OCI-LY1 (cell line): ENCODE data around the gene SYT9.

ENCODE experiments used
- H2AFZ ChIP-seq: fragments of 200-600 bp; sonication (generic), shearing (Covaris generic); 2 replicates; pipeline ENCODE4 v1.6.0; 2014; ENCODE audit warnings: antibody characterized with exemption, mild to moderate bottlenecking, low read length
- H3F3A ChIP-seq: fragments of 200-600 bp; sonication (generic), shearing (Covaris generic); 2 replicates; pipeline ENCODE4 v1.6.0; 2014; ENCODE audit warnings: mild to moderate bottlenecking, antibody characterized with exemption, low read length, moderate library complexity; ENCODE audit not compliant: insufficient read depth
- H3K27ac ChIP-seq: fragments of 200-600 bp; sonication (generic); 2 replicates; pipeline ENCODE4 v1.5.1; 2014; ENCODE audit warnings: low read length, mixed run types, mild to moderate bottlenecking, low read depth; ENCODE audit not compliant: poor library complexity, severe bottlenecking
- H3K27me3 ChIP-seq: fragments of 200-600 bp; sonication (generic); 2 replicates; pipeline ENCODE4 v1.6.0; 2014; ENCODE audit warnings: antibody characterized with exemption, mild to moderate bottlenecking, low read length, moderate library complexity; ENCODE audit not compliant: insufficient read depth
- H3K36me3 ChIP-seq: fragments of 200-600 bp; sonication (generic); 2 replicates; pipeline ENCODE4 v1.6.1; 2014; ENCODE audit warnings: mild to moderate bottlenecking, antibody characterized with exemption, low read length, moderate library complexity, mixed read lengths; ENCODE audit not compliant: insufficient read depth
- H3K4me1 ChIP-seq: fragments of 200-600 bp; sonication (generic); 2 replicates; pipeline ENCODE4 v1.5.1; 2014; ENCODE audit warnings: mild to moderate bottlenecking, low read length, moderate library complexity; ENCODE audit not compliant: insufficient read depth, severe bottlenecking
- H3K4me2 ChIP-seq: fragments of 200-600 bp; sonication (generic), shearing (Covaris generic); 2 replicates; pipeline ENCODE4 v1.6.1; 2014; ENCODE audit warnings: low read length
- H3K4me3 ChIP-seq: fragments of 200-600 bp; sonication (generic); 2 replicates; pipeline ENCODE4 v1.5.1; 2014; ENCODE audit warnings: low read length, low read depth, mild to moderate bottlenecking, mixed read lengths; ENCODE audit not compliant: poor library complexity, severe bottlenecking
- H3K79me2 ChIP-seq: fragments of 200-600 bp; shearing (Covaris generic); 2 replicates; pipeline ENCODE4 v1.6.1; 2016; ENCODE audit warnings: mixed run types, low read length, mixed read lengths; ENCODE audit not compliant: insufficient read depth
- H3K9ac ChIP-seq: fragments of 200-600 bp; sonication (generic), shearing (Covaris generic); 2 replicates; pipeline ENCODE4 v1.6.1; 2014; ENCODE audit warnings: mild to moderate bottlenecking, low read length, mixed read lengths
- H3K9me2 ChIP-seq: fragments of 200-600 bp; sonication (generic), shearing (Covaris generic); 2 replicates; pipeline ENCODE4 v1.6.1; 2014; ENCODE audit warnings: low read depth, mild to moderate bottlenecking, low read length, mixed read lengths
- H3K9me3 ChIP-seq: fragments of 200-600 bp; shearing (Covaris generic); 2 replicates; pipeline ENCODE4 v1.6.1; 2014; ENCODE audit warnings: low read length, mixed read lengths
- H4K20me1 ChIP-seq: fragments of 200-600 bp; sonication (generic), shearing (Covaris generic); 2 replicates; pipeline ENCODE4 v1.6.0; 2016; ENCODE audit warnings: mild to moderate bottlenecking, low read length; ENCODE audit not compliant: insufficient read depth
- EZH2 ChIP-seq: fragments of 200-600 bp; sonication (generic), shearing (Covaris generic); IDR thresholded peaks from 2 replicates; pipeline ENCODE4 v1.8.0; 2017; ENCODE audit warnings: borderline replicate concordance, mixed run types, mild to moderate bottlenecking, antibody characterized with exemption, low read length, moderate library complexity, mixed read lengths
- TF ChIP-seq, protein P1 (sequence below): fragments of 200-600 bp; sonication (generic), shearing (Covaris generic); IDR thresholded peaks from 2 replicates; pipeline ENCODE4 v1.5.1; 2017; ENCODE audit warnings: mild to moderate bottlenecking, antibody characterized with exemption, low read length, moderate library complexity, mixed read lengths

SYT9 gene

DNA sequence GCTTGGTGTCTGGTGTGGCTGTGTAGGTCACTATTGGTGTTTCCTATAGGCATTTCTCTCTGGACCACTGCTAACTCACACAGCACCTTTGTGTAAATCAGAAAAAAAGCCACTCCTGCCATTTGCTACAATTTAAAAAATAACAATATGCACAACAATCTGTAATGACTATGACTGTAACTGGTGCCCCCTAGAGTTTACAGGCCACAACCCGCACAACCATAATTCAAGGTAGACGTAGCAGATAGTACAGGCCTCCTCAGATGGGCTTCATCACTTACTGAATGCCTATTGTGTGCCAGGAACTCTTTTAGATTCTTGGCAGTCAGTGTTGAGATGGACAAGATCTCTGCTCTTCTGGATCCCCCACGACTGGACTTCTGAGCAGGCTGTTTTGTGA lies 47.7 kb downstream of the SYT9 start:
- Histone ChIP-seq H3K36me3 (no peaks in the 10 kb centered on the region), H3F3A (no peaks in the 10 kb centered on the region), H4K20me1 (no peaks in the 10 kb centered on the region), H3K9me2 (no peaks in the 10 kb centered on the region), H3K4me3 (no peak overlapping the region), H3K4me2 (no peak overlapping the region), H3K27me3 (no peaks in the 10 kb centered on the region), H3K9ac (no peak overlapping the region), H3K79me2 (no peaks in the 10 kb centered on the region), H3K4me1 (no peaks in the 10 kb centered on the region), H2AFZ (no peak overlapping the region), H3K9me3 (no peaks in the 10 kb centered on the region), H3K27ac (no peak overlapping the region)
- no peak for TF ChIP-seq EZH2
- TF ChIP-seq, protein P1, sequence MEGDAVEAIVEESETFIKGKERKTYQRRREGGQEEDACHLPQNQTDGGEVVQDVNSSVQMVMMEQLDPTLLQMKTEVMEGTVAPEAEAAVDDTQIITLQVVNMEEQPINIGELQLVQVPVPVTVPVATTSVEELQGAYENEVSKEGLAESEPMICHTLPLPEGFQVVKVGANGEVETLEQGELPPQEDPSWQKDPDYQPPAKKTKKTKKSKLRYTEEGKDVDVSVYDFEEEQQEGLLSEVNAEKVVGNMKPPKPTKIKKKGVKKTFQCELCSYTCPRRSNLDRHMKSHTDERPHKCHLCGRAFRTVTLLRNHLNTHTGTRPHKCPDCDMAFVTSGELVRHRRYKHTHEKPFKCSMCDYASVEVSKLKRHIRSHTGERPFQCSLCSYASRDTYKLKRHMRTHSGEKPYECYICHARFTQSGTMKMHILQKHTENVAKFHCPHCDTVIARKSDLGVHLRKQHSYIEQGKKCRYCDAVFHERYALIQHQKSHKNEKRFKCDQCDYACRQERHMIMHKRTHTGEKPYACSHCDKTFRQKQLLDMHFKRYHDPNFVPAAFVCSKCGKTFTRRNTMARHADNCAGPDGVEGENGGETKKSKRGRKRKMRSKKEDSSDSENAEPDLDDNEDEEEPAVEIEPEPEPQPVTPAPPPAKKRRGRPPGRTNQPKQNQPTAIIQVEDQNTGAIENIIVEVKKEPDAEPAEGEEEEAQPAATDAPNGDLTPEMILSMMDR: peak; percentile 30; the same call in 1 of the 2 replicates

DNA sequence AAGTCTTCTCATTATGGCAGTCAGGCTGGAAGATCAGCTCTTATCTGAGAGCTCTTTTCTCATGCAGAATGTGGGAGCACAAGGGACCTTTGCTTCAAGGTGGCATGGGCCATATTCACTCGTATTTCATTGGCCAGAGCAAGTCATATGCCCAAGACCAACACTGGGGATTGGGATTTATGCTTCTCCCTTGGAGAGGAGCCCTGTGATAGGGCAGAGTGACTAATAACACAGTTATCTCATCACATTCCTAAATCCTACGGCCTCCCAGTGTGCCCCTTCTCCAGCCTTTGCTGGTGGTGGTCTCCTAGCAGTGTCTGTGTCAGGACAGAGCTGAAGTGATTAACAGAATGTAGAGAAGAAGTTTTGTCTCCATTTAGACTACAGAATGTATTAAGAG lies 48.6 kb downstream of the SYT9 start:
- no peaks in the 10 kb centered on the region for H3K79me2 ChIP-seq
- H3K4me1 ChIP-seq: no peaks in the 10 kb centered on the region

DNA sequence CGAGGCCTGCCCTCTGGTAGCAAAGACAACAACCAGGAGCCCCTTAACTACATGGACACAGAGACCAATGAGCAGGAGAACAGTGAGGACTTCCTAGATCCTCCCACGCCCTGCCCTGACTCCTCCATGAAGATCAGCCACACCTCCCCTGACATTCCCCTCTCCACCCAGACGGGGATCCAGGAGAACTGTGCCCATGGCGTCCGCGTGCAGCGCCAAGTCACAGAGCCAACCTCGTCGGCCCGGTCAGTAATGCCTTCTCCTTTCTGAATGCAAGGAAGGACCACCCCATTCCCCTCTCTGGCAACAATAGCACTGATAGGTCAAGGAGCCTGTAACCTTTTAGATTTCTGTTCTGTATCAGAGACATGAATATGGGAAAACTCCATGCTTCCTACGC lies 51.4 kb downstream of the SYT9 start:
- H3F3A ChIP-seq: no peaks in the 10 kb centered on the region
- H3K9me2 ChIP-seq: no peaks in the 10 kb centered on the region
- H3K79me2 ChIP-seq: no peaks in the 10 kb centered on the region
- no peaks in the 10 kb centered on the region for H3K9me3 ChIP-seq
- H4K20me1 ChIP-seq: no peaks in the 10 kb centered on the region
- no peak overlapping the region for H3K9ac ChIP-seq
- no peak overlapping the region for H3K4me2 ChIP-seq
- no peak for TF ChIP-seq EZH2
- TF ChIP-seq, protein P1: no peak
- H3K4me3 ChIP-seq: no peak overlapping the region
- no peaks in the 10 kb centered on the region for H3K27me3 ChIP-seq
- H2AFZ ChIP-seq: no peak overlapping the region
- H3K27ac ChIP-seq: no peak overlapping the region
- no peaks in the 10 kb centered on the region for H3K4me1 ChIP-seq
- H3K36me3 ChIP-seq: no peaks in the 10 kb centered on the region

More for the DNA sequence above, 48.6 kb downstream of the SYT9 start:
- Histone ChIP-seq H3K9me3 (no peaks in the 10 kb centered on the region), H3K27me3 (no peaks in the 10 kb centered on the region), H3K4me2 (no peak overlapping the region), H3K36me3 (no peaks in the 10 kb centered on the region), H3F3A (no peaks in the 10 kb centered on the region), H3K9ac (no peak overlapping the region), H3K4me3 (no peak overlapping the region), H2AFZ (no peak overlapping the region), H3K9me2 (no peaks in the 10 kb centered on the region), H4K20me1 (no peaks in the 10 kb centered on the region), H3K27ac (no peak overlapping the region)
- TF ChIP-seq EZH2: no peak
- TF ChIP-seq, protein P1: no peak
